Measurements from ENCODE around the gene POLR1C. TPM values are rescaled to one million over a fixed set of nuclear protein-coding genes. Genes with fewer than 3 reads are reported as not detected.

The POLR1C gene
- total RNA-seq, 1 experiment from 2014 or later: 50.0 TPM

DNA sequence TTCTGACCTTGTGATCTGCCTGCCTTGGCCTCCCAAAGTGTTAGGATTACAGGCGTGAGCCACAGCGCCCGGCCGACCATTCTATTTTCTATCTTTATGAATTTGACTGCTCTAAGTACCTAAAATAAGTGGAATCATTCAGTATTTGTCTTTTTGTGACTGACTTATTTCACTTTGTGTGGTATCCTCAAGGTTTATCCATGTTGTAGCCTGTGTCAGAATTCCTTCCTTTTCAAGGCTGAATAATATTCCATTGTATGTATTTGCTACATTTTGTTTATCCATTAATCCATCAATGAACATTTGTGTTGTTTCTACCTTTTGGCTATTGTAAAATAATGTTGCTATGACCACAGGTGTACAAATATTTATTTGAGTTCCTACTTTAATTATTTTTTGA lies 44.4 kb upstream of the POLR1C start:
- Histone ChIP-seq H3K27me3 (ENCODE audit: low read length) (no peaks in the 10 kb centered on the region), H3K9me3 (ENCODE audit: low read length) (no peaks in the 10 kb centered on the region), H2AFZ (ENCODE audit: low read length) (no peak overlapping the region), H3K4me3 (ENCODE audit: low read length) (no peak overlapping the region), H4K20me1 (ENCODE audit: insufficient read depth, low read depth, low read length) (no peaks in the 10 kb centered on the region), H3K9me2 (replicated peaks; ENCODE audit: insufficient read depth, low read length) (no peaks in the 10 kb centered on the region), H3K9ac (ENCODE audit: low read length) (no peak overlapping the region), H3K36me3 (ENCODE audit: insufficient read depth, low read length) (no peaks in the 10 kb centered on the region), H3K79me2 (ENCODE audit: low read length) (peaks cover 1% of the 10 kb centered on the region), H3K4me1 (ENCODE audit: low read length) (peaks cover 6% of the 10 kb centered on the region), H3K27ac (ENCODE audit: low read length) (no peak overlapping the region), H3K4me2 (ENCODE audit: low read depth, low read length, poor library complexity, severe bottlenecking) (no peak overlapping the region)
- DNase-seq: no peak

DNA sequence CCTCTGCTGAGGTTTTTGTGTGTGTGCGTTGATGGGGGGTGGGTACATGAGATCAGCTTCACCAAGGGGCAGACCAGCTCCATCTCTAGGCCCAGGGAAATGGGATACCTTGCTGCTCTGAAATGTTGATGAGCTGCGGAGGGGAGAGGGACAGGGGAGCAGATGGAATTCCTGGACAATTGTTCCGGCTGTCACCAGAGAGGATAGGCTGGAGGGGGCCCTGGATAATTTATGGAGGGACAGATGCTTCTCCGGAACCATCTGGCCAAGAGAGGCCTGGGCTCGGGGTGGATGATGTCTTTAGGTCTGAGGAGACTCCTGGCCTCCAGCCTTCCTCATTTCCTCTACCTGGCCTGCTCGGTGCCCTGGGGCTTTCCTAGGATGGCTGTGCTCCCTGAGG lies 41.4 kb upstream of the POLR1C start:
- Histone ChIP-seq H3K4me3 (ENCODE audit: low read length) (no peak overlapping the region), H2AFZ (ENCODE audit: low read length) (no peak overlapping the region), H3K9me3 (ENCODE audit: low read length) (no peaks in the 10 kb centered on the region), H3K4me2 (ENCODE audit: low read depth, low read length, poor library complexity, severe bottlenecking) (no peak overlapping the region), H3K79me2 (ENCODE audit: low read length) (peaks cover 29% of the 10 kb centered on the region), H3K9me2 (replicated peaks; ENCODE audit: insufficient read depth, low read length) (no peaks in the 10 kb centered on the region), H3K27me3 (ENCODE audit: low read length) (no peaks in the 10 kb centered on the region), H3K9ac (ENCODE audit: low read length) (no peak overlapping the region), H3K36me3 (ENCODE audit: insufficient read depth, low read length) (no peaks in the 10 kb centered on the region), H3K4me1 (ENCODE audit: low read length) (peaks cover 25% of the 10 kb centered on the region), H3K27ac (ENCODE audit: low read length) (no peak overlapping the region), H4K20me1 (ENCODE audit: insufficient read depth, low read depth, low read length) (no peaks in the 10 kb centered on the region)
- no peak for DNase-seq

DNA sequence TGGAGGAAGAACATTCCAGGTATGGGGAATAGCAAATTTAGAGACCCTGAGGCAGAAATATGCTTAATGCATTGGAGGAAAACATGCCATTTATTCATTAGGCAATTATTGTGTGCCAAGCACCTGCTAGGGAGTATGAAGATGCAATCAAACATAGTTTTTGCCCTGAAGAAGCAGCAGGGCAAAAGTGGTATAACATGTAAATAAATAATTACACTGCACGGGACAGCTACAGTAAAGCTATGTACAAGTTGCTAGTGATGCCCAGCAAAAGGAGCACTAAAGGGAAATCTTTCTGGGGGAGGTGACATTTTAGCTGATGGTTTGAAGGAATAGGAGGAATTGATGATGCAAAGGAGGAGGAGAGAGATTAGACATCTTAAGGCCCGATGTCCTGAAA lies 40.1 kb upstream of the POLR1C start:
- H3K27ac ChIP-seq (ENCODE audit: low read length): no peak overlapping the region
- peak overlapping the region; percentile 81 for H3K9ac ChIP-seq (ENCODE audit: low read length)
- peak overlapping the region; percentile 30 for H2AFZ ChIP-seq (ENCODE audit: low read length)
- H3K9me2 ChIP-seq (replicated peaks; ENCODE audit: insufficient read depth, low read length): no peaks in the 10 kb centered on the region
- no peaks in the 10 kb centered on the region for H3K36me3 ChIP-seq (ENCODE audit: insufficient read depth, low read length)
- DNase-seq: no peak
- no peaks in the 10 kb centered on the region for H4K20me1 ChIP-seq (ENCODE audit: insufficient read depth, low read depth, low read length)
- peak overlapping the region; percentile 95 for H3K4me3 ChIP-seq (ENCODE audit: low read length)
- H3K4me2 ChIP-seq (ENCODE audit: low read depth, low read length, poor library complexity, severe bottlenecking): peak overlapping the region; percentile 94
- H3K79me2 ChIP-seq (ENCODE audit: low read length): peaks cover 39% of the 10 kb centered on the region
- peaks cover 32% of the 10 kb centered on the region for H3K4me1 ChIP-seq (ENCODE audit: low read length)
- H3K27me3 ChIP-seq (ENCODE audit: low read length): no peaks in the 10 kb centered on the region
- no peaks in the 10 kb centered on the region for H3K9me3 ChIP-seq (ENCODE audit: low read length)

DNA sequence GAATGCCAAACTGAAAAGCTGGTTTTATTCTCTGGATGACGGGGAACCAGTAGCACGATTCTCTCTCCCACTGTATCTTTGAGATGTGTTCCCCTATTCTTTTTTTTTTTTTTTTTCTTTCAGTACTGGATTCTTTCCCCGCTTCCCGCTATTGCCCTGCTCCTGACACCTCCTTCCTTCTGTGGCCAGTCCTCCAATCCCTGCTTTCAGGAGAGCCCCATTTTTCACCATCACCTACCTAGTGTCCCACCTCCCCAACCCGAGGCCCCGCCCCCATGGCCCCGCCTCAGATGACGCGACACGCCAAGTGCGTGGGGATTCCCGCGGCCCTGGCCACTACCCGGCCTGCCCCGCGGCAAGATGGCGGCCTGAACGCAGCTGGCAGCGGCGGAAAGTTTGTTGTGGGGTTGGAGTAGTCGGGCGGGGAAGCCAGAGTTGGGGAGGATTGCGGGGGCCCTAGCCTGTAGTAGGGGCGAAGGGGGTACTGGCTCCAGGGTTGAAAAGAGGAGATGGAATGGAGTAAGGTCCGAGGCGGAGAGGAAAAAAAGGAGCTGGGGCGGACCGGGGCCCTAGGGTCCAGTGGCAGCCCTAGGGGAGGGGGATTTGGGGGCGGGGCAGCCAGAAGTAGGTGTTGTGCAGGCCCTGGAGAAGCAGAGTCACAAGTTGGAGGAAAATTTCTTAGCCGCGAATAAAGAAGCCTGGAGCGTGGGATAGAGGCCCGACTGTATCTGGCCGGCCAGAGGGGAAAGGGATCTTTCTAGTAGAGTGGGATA lies 39.5 kb upstream of the POLR1C start, which contains the start of gene TJAP1:
TJAP1 (plus strand) TSS at position 336 of the 773 bp plus-strand sequence. CDS start 21,432 bp downstream, outside the sequence.
- Histone ChIP-seq H3K36me3 (ENCODE audit: insufficient read depth, low read length) (no peaks in the 10 kb centered on the region), H3K4me2 (ENCODE audit: low read depth, low read length, poor library complexity, severe bottlenecking) (peak within 1 kb of the TSS; percentile 94), H3K4me1 (ENCODE audit: low read length) (peaks cover 35% of the 10 kb centered on the region), H3K4me3 (ENCODE audit: low read length) (peak within 1 kb of the TSS; percentile 95), H2AFZ (ENCODE audit: low read length) (peak within 1 kb of the TSS; percentile 49), H3K9me2 (replicated peaks; ENCODE audit: insufficient read depth, low read length) (no peaks in the 10 kb centered on the region), H3K9me3 (ENCODE audit: low read length) (no peaks in the 10 kb centered on the region), H3K27ac (ENCODE audit: low read length) (peak within 1 kb of the TSS; percentile 12; the same call in 1 of the 2 replicates), H3K9ac (ENCODE audit: low read length) (peak within 1 kb of the TSS; percentile 81), H4K20me1 (ENCODE audit: insufficient read depth, low read depth, low read length) (no peaks in the 10 kb centered on the region), H3K27me3 (ENCODE audit: low read length) (no peaks in the 10 kb centered on the region), H3K79me2 (ENCODE audit: low read length) (peaks cover 45% of the 10 kb centered on the region)
- peak; percentile 96 for DNase-seq

DNA sequence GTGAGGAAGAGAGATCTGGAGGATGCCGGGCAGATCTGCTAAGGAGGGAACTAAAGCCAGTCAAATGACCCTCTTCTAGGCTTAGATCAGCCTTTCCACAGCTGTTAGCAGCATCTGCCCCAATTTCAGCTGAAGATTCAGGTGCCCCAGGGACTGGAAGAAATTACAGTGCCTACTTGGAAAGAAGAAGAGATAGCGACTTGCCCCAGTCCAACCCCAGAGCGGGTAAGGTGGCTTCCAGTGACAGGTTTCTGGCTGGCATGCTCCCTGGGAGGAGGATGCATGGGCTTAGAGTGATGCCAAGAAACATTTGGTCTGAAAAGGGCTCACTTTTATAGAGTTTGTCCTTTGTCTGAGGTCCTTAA lies 38.9 kb upstream of the POLR1C start:
- Histone ChIP-seq H3K4me3 (ENCODE audit: low read length) (peak overlapping the region; percentile 95), H2AFZ (ENCODE audit: low read length) (peak overlapping the region; percentile 49; the same call in 1 of the 2 replicates), H3K4me1 (ENCODE audit: low read length) (peaks cover 35% of the 10 kb centered on the region), H3K36me3 (ENCODE audit: insufficient read depth, low read length) (no peaks in the 10 kb centered on the region), H3K9me2 (replicated peaks; ENCODE audit: insufficient read depth, low read length) (no peaks in the 10 kb centered on the region), H3K9ac (ENCODE audit: low read length) (peak overlapping the region; percentile 81), H3K4me2 (ENCODE audit: low read depth, low read length, poor library complexity, severe bottlenecking) (peak overlapping the region; percentile 94), H3K27me3 (ENCODE audit: low read length) (no peaks in the 10 kb centered on the region), H4K20me1 (ENCODE audit: insufficient read depth, low read depth, low read length) (no peaks in the 10 kb centered on the region), H3K27ac (ENCODE audit: low read length) (peak overlapping the region; percentile 12; the same call in 1 of the 2 replicates), H3K79me2 (ENCODE audit: low read length) (peaks cover 48% of the 10 kb centered on the region), H3K9me3 (ENCODE audit: low read length) (no peaks in the 10 kb centered on the region)
- peak; percentile 58 for DNase-seq

DNA sequence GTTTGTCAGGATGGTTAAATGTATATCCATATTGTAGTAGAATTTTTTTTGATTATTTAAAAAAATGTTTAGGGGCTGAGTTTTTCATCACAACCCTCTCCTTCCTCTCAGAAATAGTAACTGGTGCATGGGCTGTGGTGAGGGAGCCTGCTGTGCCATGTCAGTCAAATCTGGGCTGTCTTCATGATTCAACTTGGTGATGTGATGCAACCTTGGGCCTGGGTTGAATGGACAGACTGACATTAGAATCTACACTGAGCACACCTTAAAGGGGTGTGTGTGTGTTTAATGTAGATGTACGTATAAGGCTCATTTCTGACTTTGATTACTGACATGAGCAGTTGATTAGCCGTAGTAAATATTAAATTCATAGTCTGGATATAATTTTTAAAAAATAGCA lies 35.8 kb upstream of the POLR1C start:
- peaks cover 59% of the 10 kb centered on the region for H3K79me2 ChIP-seq (ENCODE audit: low read length)
- H3K36me3 ChIP-seq (ENCODE audit: insufficient read depth, low read length): no peaks in the 10 kb centered on the region
- no peaks in the 10 kb centered on the region for H3K9me2 ChIP-seq (replicated peaks; ENCODE audit: insufficient read depth, low read length)

DNA sequence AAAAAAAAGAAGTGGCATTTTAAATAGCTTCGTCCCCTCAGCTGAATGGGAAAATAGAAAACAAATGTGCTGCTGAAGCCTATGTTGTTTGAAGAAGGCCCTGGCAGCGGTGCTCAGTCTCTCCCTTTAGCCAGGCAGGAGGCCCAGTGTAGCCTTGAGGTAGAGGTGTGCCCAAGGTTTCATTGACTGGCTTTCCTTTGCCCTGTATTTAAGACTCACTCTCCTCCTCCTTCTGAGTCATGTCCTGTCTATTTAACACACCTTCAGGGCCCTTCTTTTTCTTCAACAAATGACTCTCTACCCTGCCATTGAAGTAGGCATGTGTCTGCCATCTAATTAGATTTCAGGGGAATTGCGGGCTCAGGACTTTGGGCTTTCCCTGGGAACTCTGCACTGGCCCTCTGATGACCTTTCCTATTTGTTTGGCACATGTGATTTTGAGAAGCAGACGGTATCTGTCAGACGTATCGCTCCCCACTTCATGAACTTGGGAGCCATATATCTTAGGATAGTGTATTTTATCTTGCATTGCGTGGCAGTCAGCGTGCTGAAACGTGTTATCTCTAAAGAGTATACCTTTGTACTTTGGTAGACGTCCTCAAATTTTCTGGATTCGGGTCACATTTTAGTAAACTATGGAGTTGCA lies 35.2 kb upstream of the POLR1C start:
- DNase-seq: no peak
- H3K27ac ChIP-seq (ENCODE audit: low read length): no peak overlapping the region; the same call in 1 of the 2 replicates
- no peaks in the 10 kb centered on the region for H3K9me3 ChIP-seq (ENCODE audit: low read length)
- no peak overlapping the region for H2AFZ ChIP-seq (ENCODE audit: low read length)
- H3K9me2 ChIP-seq (replicated peaks; ENCODE audit: insufficient read depth, low read length): no peaks in the 10 kb centered on the region
- no peaks in the 10 kb centered on the region for H3K36me3 ChIP-seq (ENCODE audit: insufficient read depth, low read length)
- H3K4me2 ChIP-seq (ENCODE audit: low read depth, low read length, poor library complexity, severe bottlenecking): no peak overlapping the region
- H3K9ac ChIP-seq (ENCODE audit: low read length): no peak overlapping the region
- H3K79me2 ChIP-seq (ENCODE audit: low read length): peaks cover 59% of the 10 kb centered on the region
- H3K4me3 ChIP-seq (ENCODE audit: low read length): no peak overlapping the region
- H3K27me3 ChIP-seq (ENCODE audit: low read length): no peaks in the 10 kb centered on the region
- H3K4me1 ChIP-seq (ENCODE audit: low read length): peaks cover 35% of the 10 kb centered on the region
- no peaks in the 10 kb centered on the region for H4K20me1 ChIP-seq (ENCODE audit: insufficient read depth, low read depth, low read length)

More for the DNA sequence above, 35.8 kb upstream of the POLR1C start:
- DNase-seq: no peak
- no peak overlapping the region for H3K4me3 ChIP-seq (ENCODE audit: low read length)
- H3K27ac ChIP-seq (ENCODE audit: low read length): no peak overlapping the region; the same call in 1 of the 2 replicates
- no peak overlapping the region for H3K9ac ChIP-seq (ENCODE audit: low read length)
- H4K20me1 ChIP-seq (ENCODE audit: insufficient read depth, low read depth, low read length): no peaks in the 10 kb centered on the region
- H3K9me3 ChIP-seq (ENCODE audit: low read length): no peaks in the 10 kb centered on the region
- H2AFZ ChIP-seq (ENCODE audit: low read length): no peak overlapping the region
- peaks cover 35% of the 10 kb centered on the region for H3K4me1 ChIP-seq (ENCODE audit: low read length)
- H3K27me3 ChIP-seq (ENCODE audit: low read length): no peaks in the 10 kb centered on the region
- no peak overlapping the region for H3K4me2 ChIP-seq (ENCODE audit: low read depth, low read length, poor library complexity, severe bottlenecking)

DNA sequence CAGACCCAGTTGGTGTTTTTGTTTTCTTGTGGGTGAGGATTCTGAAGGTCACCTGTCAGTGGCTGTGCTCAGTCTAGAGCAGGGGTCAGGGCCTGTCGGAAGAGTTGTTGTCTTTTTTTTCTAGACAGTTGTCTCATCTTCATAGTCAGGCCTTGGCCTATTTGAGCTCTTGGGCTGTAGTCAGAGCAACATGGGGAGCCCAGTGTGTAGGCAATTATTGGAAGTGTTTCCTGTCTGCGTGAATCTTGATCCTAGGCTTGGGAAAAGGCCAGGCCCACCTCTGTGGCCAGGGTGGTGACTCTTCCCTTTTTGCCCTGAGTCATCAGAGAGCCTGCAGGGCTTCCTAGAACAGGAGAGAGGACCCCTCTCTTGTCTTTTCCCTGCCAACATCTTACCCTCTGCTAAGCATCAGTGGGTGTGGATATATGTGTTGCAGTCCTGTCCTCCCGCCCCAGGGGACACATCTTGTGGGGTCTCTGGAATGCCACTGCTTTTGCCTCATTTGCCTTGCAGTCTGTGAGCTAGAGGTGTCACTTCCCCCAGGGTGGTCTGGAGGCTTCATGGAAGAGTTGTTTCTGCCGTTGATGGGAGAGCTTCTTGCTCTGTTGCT lies 28.1 kb upstream of the POLR1C start:
- H3K9me2 ChIP-seq (replicated peaks; ENCODE audit: insufficient read depth, low read length): no peaks in the 10 kb centered on the region
- DNase-seq: peak; percentile 34
- no peak overlapping the region for H3K9ac ChIP-seq (ENCODE audit: low read length)
- H3K4me1 ChIP-seq (ENCODE audit: low read length): no peaks in the 10 kb centered on the region
- H3K9me3 ChIP-seq (ENCODE audit: low read length): no peaks in the 10 kb centered on the region
- H3K4me2 ChIP-seq (ENCODE audit: low read depth, low read length, poor library complexity, severe bottlenecking): no peak overlapping the region
- no peaks in the 10 kb centered on the region for H3K27me3 ChIP-seq (ENCODE audit: low read length)
- no peaks in the 10 kb centered on the region for H4K20me1 ChIP-seq (ENCODE audit: insufficient read depth, low read depth, low read length)
- H3K79me2 ChIP-seq (ENCODE audit: low read length): peaks cover 31% of the 10 kb centered on the region
- no peaks in the 10 kb centered on the region for H3K36me3 ChIP-seq (ENCODE audit: insufficient read depth, low read length)
- H3K27ac ChIP-seq (ENCODE audit: low read length): no peak overlapping the region
- no peak overlapping the region for H3K4me3 ChIP-seq (ENCODE audit: low read length)
- H2AFZ ChIP-seq (ENCODE audit: low read length): no peak overlapping the region
